ENCODE measurements around the gene KRR1. TPM values are rescaled to one million over a fixed set of nuclear protein-coding genes. Genes with fewer than 3 reads are reported as not detected.
"Not testable (repeated sequence)": the region's sequence is repeated elsewhere in the genome, so short reads cannot be mapped to it uniquely, and the experiment has no call there.

The KRR1 gene
- total RNA-seq, 1 experiment from 2014 or later = 73.2 TPM

DNA sequence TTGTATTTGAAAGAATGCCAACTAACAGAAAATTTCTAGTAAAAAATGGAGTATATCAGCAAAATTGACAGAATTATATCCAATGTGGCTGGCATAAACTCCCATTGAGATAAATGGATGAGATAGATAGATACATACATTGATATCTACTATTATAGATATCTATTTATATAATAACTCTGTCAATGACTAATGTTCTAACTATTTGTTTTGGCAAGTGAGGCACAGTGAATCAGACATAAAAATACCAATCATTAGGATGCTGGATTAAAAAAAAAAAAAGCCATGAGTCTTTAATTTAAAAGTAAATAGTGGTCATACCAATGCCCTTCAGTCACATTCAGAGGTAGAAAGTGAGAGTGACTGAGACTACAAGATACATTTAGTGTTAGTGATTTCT lies 64.6 kb downstream of the KRR1 start:
- Histone ChIP-seq H3K36me3 (ENCODE audit: control insufficient read depth, insufficient read depth, low read length) (no peaks in the 10 kb centered on the region; the same call in none of the 2 replicates), H3K4me1 (peaks cover 15% of the 10 kb centered on the region), H3K9me3 (peaks cover 6% of the 10 kb centered on the region; the same call in 1 of the 2 replicates), H3K4me3 (ENCODE audit: low read depth, low read length) (no peak overlapping the region), H3K27me3 (replicated peaks; ENCODE audit: control insufficient read depth, insufficient read depth, low read length) (no peaks in the 10 kb centered on the region)
- BruUV-seq (replicated peaks) = no TSS peak
- Mint-ChIP-seq H3K36me3 (ENCODE audit: insufficient read depth, unreplicated experiment) (no peaks in the 10 kb centered on the region), H3K4me1 (ENCODE audit: low read depth, unreplicated experiment) (peaks cover 14% of the 10 kb centered on the region), H3K27ac (ENCODE audit: unreplicated experiment) (no peak overlapping the region), H3K9me3 (ENCODE audit: unreplicated experiment) (peaks cover 10% of the 10 kb centered on the region), H3K27me3 (ENCODE audit: insufficient read depth, unreplicated experiment) (no peaks in the 10 kb centered on the region), H3K4me3 (ENCODE audit: unreplicated experiment) (no peak overlapping the region)
- CTCF ChIA-PET = no interaction called here
- no peak for DNase-seq
- POLR2A ChIA-PET = no interaction called here
- TF ChIP-seq, protein P1, sequence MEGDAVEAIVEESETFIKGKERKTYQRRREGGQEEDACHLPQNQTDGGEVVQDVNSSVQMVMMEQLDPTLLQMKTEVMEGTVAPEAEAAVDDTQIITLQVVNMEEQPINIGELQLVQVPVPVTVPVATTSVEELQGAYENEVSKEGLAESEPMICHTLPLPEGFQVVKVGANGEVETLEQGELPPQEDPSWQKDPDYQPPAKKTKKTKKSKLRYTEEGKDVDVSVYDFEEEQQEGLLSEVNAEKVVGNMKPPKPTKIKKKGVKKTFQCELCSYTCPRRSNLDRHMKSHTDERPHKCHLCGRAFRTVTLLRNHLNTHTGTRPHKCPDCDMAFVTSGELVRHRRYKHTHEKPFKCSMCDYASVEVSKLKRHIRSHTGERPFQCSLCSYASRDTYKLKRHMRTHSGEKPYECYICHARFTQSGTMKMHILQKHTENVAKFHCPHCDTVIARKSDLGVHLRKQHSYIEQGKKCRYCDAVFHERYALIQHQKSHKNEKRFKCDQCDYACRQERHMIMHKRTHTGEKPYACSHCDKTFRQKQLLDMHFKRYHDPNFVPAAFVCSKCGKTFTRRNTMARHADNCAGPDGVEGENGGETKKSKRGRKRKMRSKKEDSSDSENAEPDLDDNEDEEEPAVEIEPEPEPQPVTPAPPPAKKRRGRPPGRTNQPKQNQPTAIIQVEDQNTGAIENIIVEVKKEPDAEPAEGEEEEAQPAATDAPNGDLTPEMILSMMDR (IDR thresholded peaks at IDR 0.05; ENCODE audit: insufficient read depth in 1 of 2, low read depth in 1 of 2, low read length in 1 of 2, severe bottlenecking in 1 of 2, unreplicated experiment in 1 of 2) = no peak
- intact Hi-C loops (cut with micrococcal nuclease; ENCODE audit: unreplicated experiment) = no loop called here

DNA sequence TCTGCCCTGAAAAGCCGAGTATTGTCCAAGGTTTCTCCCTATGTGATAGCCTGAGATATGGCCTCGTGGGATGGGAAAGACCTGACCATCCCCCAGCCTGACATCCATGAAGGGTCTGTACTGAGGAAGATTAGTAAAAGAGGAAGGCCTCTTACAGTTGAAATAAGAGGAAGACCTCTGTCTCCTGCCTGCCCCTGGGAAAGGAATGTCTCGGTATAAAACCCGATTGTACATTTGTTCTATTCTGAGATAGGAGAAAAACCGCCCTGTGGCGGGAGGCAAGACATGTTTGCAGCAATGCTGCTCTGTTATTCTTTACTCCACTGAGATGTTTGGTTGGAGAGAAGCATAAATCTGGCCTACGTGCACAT lies 66.3 kb downstream of the KRR1 start:
- H3K36me3 ChIP-seq (ENCODE audit: control insufficient read depth, insufficient read depth, low read length); H3K27me3 ChIP-seq (replicated peaks; ENCODE audit: control insufficient read depth, insufficient read depth, low read length); H3K4me3 Mint-ChIP-seq (ENCODE audit: unreplicated experiment); BruUV-seq (replicated peaks); H3K36me3 Mint-ChIP-seq (ENCODE audit: insufficient read depth, unreplicated experiment); POLR2A ChIA-PET; H3K27me3 Mint-ChIP-seq (ENCODE audit: insufficient read depth, unreplicated experiment); intact Hi-C loops (cut with micrococcal nuclease; ENCODE audit: unreplicated experiment); DNase-seq; CTCF ChIA-PET; H3K27ac Mint-ChIP-seq (ENCODE audit: unreplicated experiment); H3K4me3 ChIP-seq (ENCODE audit: low read depth, low read length); H3K9me3 ChIP-seq: not testable (repeated sequence)
- Mint-ChIP-seq H3K9me3 (ENCODE audit: unreplicated experiment) (peaks cover 24% of the 10 kb centered on the region), H3K4me1 (ENCODE audit: low read depth, unreplicated experiment) (peaks cover 14% of the 10 kb centered on the region)
- peaks cover 15% of the 10 kb centered on the region for H3K4me1 ChIP-seq

DNA sequence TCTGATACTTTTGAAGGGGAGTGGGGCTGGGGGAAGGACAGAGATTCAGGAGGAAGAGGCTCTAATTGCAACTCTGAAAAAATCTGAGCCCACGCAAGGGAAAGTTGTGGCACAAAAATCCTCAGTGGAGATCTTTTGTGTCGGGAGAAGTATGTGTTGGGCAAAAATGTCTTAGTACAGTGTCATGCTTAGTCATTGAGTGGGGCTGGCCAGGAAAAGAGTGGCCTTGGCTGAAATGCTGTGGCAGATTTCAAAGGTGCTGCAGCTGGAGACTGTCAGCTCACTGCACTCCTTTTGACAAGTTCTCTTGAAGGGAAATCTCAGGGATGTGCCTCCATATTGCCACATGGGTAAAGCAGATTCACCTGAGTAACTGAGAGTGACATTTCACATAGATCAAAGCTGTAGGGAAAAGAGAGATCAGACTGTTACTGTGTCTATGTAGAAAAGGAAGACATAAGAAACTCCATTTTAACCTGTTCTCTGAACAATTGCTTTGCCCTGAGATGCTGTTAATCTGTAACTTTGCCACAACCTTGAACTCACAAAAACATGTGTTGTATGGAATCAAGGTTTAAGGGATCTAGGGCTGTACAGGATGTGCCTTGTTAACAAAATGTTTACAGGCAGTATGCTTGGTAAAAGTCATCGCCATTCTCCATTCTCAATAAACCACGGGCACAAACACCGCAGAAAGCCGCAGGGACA lies 66.8 kb downstream of the KRR1 start:
- intact Hi-C loops (cut with micrococcal nuclease; ENCODE audit: unreplicated experiment) = no loop called here
- DNase-seq = no peak
- Mint-ChIP-seq H3K36me3 (ENCODE audit: insufficient read depth, unreplicated experiment) (no peaks in the 10 kb centered on the region), H3K4me3 (ENCODE audit: unreplicated experiment) (no peak overlapping the region), H3K4me1 (ENCODE audit: low read depth, unreplicated experiment) (peaks cover 14% of the 10 kb centered on the region), H3K9me3 (ENCODE audit: unreplicated experiment) (peaks cover 30% of the 10 kb centered on the region), H3K27ac (ENCODE audit: unreplicated experiment) (no peak overlapping the region), H3K27me3 (ENCODE audit: insufficient read depth, unreplicated experiment) (no peaks in the 10 kb centered on the region)
- peaks cover 8% of the 10 kb centered on the region; the same call in 1 of the 2 replicates for H3K9me3 ChIP-seq
- no peaks in the 10 kb centered on the region for H3K27me3 ChIP-seq (replicated peaks; ENCODE audit: control insufficient read depth, insufficient read depth, low read length)
- peaks cover 15% of the 10 kb centered on the region for H3K4me1 ChIP-seq
- TF ChIP-seq, protein P1 (IDR thresholded peaks at IDR 0.05; ENCODE audit: insufficient read depth in 1 of 2, low read depth in 1 of 2, low read length in 1 of 2, severe bottlenecking in 1 of 2, unreplicated experiment in 1 of 2) = no peak
- no TSS peak for BruUV-seq (replicated peaks)
- POLR2A ChIA-PET = no interaction called here
- CTCF ChIA-PET = no interaction called here
- no peak overlapping the region for H3K4me3 ChIP-seq (ENCODE audit: low read depth, low read length)
- no peaks in the 10 kb centered on the region; the same call in none of the 2 replicates for H3K36me3 ChIP-seq (ENCODE audit: control insufficient read depth, insufficient read depth, low read length)
